Fibroblast of mammary gland (primary cell): ENCODE data around the gene ACOT8.

Experiments
- DNase-seq: peaks from one replicate; pipeline ENCODE4 v3.0.0-alpha.2; 2010; ENCODE audit warnings: low read depth
- H3K4me3 ChIP-seq: 2 replicates; pipeline ENCODE4 v1.5.1; 2011; ENCODE audit warnings: low read depth, mild to moderate bottlenecking, low read length, moderate library complexity; ENCODE audit not compliant: control insufficient read depth
- TF ChIP-seq, protein P1 (sequence below): conservative IDR thresholded peaks from 2 replicates; pipeline ENCODE4 v1.5.1; 2011; ENCODE audit warnings: low read depth, low read length, inconsistent platforms; ENCODE audit not compliant: control insufficient read depth, insufficient read depth

Gene ACOT8

DNA sequence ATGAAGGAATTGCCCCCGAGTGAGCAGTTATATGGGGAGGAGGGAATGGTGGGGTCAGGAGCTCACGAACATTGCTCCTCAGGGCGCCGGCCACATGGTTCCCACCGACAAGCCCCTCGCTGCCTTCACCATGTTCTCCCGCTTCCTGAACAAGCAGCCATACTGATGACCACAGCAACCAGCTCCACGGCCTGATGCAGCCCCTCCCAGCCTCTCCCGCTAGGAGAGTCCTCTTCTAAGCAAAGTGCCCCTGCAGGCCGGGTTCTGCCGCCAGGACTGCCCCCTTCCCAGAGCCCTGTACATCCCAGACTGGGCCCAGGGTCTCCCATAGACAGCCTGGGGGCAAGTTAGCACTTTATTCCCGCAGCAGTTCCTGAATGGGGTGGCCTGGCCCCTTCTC is 41.1 kb upstream of the ACOT8 start:
- TF ChIP-seq, protein P1, sequence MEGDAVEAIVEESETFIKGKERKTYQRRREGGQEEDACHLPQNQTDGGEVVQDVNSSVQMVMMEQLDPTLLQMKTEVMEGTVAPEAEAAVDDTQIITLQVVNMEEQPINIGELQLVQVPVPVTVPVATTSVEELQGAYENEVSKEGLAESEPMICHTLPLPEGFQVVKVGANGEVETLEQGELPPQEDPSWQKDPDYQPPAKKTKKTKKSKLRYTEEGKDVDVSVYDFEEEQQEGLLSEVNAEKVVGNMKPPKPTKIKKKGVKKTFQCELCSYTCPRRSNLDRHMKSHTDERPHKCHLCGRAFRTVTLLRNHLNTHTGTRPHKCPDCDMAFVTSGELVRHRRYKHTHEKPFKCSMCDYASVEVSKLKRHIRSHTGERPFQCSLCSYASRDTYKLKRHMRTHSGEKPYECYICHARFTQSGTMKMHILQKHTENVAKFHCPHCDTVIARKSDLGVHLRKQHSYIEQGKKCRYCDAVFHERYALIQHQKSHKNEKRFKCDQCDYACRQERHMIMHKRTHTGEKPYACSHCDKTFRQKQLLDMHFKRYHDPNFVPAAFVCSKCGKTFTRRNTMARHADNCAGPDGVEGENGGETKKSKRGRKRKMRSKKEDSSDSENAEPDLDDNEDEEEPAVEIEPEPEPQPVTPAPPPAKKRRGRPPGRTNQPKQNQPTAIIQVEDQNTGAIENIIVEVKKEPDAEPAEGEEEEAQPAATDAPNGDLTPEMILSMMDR = no peak
- DNase-seq = no peak

DNA sequence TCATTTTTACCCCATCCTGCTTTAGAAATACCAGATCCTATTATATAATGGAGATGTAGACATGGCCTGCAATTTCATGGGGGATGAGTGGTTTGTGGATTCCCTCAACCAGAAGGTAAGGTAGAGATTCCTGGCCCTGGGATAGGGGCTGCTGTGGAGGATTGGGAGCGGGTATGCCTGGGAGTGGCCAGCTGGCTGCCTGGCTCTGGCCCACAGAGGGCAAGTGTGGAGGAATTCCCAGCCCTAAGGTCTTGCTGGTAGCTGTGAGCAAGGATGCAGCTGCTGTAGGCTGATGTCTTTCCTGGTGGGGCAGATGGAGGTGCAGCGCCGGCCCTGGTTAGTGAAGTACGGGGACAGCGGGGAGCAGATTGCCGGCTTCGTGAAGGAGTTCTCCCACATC is 40.5 kb upstream of the ACOT8 start:
- H3K4me3 ChIP-seq = no peak overlapping the region
- no peak for DNase-seq
- TF ChIP-seq, protein P1 = no peak

More for the DNA sequence above, 41.1 kb upstream of the ACOT8 start:
- H3K4me3 ChIP-seq = no peak overlapping the region

DNA sequence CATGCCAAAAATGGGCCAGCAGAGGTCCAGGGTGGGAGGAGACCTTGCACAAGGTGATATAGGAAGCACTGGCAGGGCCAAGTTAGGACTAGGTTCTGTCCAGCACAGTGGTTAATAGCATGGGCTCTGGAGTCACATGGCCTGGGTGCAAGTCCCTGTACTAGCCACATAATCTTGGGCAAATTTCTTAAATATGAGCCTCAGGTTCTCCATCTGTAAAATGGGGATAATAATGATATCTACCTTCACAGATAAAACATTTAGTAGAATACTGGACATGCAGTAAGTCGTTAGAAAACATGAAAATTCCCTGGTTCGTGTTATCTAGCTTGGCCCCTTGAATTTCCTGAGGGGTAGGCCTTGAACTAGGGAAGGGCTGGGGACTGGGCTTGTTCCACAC is 40.1 kb upstream of the ACOT8 start:
- TF ChIP-seq, protein P1 = no peak
- no peak for DNase-seq
- no peak overlapping the region for H3K4me3 ChIP-seq

DNA sequence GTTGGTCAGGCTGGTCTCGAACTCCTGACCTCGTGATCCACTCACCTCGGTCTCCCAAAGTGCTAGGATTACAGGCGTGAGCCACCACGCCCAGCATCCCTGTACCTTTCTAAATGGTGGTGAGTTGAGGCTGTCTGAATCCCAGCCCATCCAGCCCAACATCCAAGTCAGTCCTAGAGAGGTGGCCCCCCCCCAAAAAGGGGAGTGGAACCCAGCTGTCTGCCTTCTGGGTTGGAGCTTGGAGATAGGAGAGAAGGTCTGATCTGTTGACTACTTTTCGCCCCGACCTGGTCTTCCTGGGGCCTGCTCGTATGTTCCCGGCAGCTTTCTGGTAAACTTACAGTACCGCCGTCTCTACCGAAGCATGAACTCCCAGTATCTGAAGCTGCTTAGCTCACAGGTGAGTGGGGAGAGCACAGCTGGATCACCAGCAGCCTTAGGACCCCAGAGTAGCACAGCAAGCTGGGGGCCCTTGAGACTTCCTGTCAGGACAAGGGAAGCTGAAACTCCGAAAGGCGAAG is 39.5 kb upstream of the ACOT8 start:
- DNase-seq = no peak
- TF ChIP-seq, protein P1 = no peak
- H3K4me3 ChIP-seq = no peak overlapping the region

DNA sequence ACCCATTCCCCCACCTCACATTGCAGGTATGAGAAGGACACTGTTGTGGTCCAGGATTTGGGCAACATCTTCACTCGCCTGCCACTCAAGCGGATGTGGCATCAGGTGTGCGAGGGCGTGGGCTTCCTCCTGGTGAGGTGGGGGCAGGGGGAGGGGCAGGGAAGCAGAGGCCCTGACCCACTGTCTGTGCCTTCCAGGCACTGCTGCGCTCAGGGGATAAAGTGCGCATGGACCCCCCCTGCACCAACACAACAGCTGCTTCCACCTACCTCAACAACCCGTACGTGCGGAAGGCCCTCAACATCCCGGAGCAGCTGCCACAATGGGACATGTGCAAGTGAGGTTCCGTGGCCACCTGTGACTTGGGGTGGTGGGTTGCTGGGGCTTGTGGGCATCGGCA is 37.6 kb upstream of the ACOT8 start:
- no peak overlapping the region for H3K4me3 ChIP-seq
- TF ChIP-seq, protein P1 = no peak
- no peak for DNase-seq

DNA sequence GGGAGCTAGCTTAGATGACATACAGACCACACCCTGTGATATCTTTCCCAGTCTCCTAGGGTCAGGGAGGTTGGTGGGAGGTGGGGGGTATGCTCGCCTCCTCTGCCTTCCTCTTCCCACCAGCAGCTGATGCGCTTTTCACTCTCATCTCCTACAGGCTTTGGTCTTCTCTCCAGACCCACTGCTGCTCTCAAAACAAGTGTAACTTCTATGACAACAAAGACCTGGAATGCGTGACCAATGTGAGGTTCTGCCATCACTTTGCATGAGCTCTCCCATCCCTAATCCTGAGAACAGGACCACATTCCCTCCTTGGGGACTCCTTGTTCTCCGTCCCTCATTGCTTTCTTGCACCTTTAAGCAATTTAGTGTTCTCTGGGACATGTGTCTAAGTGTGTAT is 36.6 kb upstream of the ACOT8 start:
- no peak for DNase-seq
- TF ChIP-seq, protein P1 = no peak
- no peak overlapping the region for H3K4me3 ChIP-seq
